HCT116 (cell line): ENCODE measurements around the gene ABHD17C. TPM values are rescaled to one million over a fixed set of nuclear protein-coding genes. Genes with fewer than 3 reads are reported as not detected.

Source experiments
- ATAC-seq: fragments of 200-7000 bp; cut with Tn5 transposase; 2 replicates; pipeline ENCODE4 v1.9.1; 2020; ENCODE audit warnings: mild to moderate bottlenecking, moderate library complexity
- BruUV-seq: library from RNA; stranded (reverse); fragments of 400-500 nt; replicated peaks from 2 replicates; lab custom pipeline; 2021; lab: Mats Ljungman, UMichigan
- CTCF ChIA-PET: fragments of 300-600 bp; sonication (Branson Sonifier 250); formaldehyde crosslinking; loops from one replicate; lab custom pipeline; 2021; ENCODE audit warnings: antibody characterized with exemption; lab: Charles Lee
- POLR2A ChIA-PET: fragments of 300-600, 350-600 bp; sonication (Branson Sonifier 250); formaldehyde crosslinking; loops from one replicate; lab custom pipeline; 2021; ENCODE audit warnings: antibody characterized with exemption; lab: Charles Lee
- RAD21 ChIA-PET, 2 experiments: fragments of 300-600 bp; sonication (Branson Sonifier 250); formaldehyde crosslinking; loops; one replicate each; lab custom pipeline; 2023; ENCODE audit warnings: low total read pairs in 2 of 2; ENCODE audit not compliant: uncharacterized antibody in 2 of 2, unreplicated experiment in 2 of 2, low non-redundant PET in 1 of 2; lab: Charles Lee
- DNase-seq: peaks from one replicate; pipeline ENCODE4 v3.0.0-alpha.2; 2010; ENCODE audit warnings: low read depth, low spot score
- H2AFZ ChIP-seq: fragments of 200-600 bp; shearing (Covaris generic), sonication (generic); 2 replicates; pipeline ENCODE4 v1.6.1; 2017; ENCODE audit warnings: low read depth, mixed run types, mixed read lengths, antibody characterized with exemption, low read length; ENCODE audit not compliant: poor library complexity, severe bottlenecking
- H3K27ac ChIP-seq: 2 replicates; pipeline ENCODE4 v1.5.1; 2012; ENCODE audit warnings: low read depth, low read length
- H3K27me3 ChIP-seq: fragments of 200-600 bp; sonication (generic); 2 replicates; pipeline ENCODE4 v1.6.1; 2016; ENCODE audit warnings: mixed run types, low read length, mixed read lengths; ENCODE audit not compliant: insufficient read depth
- H3K36me3 ChIP-seq, 2 experiments: fragments of 200-500 bp in 1 of 2; fragments of 200-600 bp in 1 of 2; sonication (Bioruptor generic) in 1 of 2; sonication (generic) in 1 of 2; 2 replicates each; pipeline versions ENCODE4 v1.5.1 to v1.6.1; 2014 to 2016; ENCODE audit warnings: low read length in 2 of 2, inconsistent platforms in 1 of 2, mixed read lengths in 1 of 2, mixed run types in 1 of 2; ENCODE audit not compliant: insufficient read depth in 2 of 2, control insufficient read depth in 1 of 2
- H3K4me1 ChIP-seq, 2 experiments: fragments of 200-600 bp in 1 of 2; sonication (generic) in 1 of 2; 2 replicates each; pipeline versions ENCODE4 v1.5.1 to v1.6.1; 2012 to 2017; ENCODE audit warnings: low read length in 2 of 2, inconsistent platforms in 1 of 2, mild to moderate bottlenecking in 1 of 2, mixed read lengths in 1 of 2, mixed run types in 1 of 2, moderate library complexity in 1 of 2; ENCODE audit not compliant: insufficient read depth in 2 of 2, control insufficient read depth in 1 of 2
- H3K4me2 ChIP-seq: fragments of 200-600 bp; sonication (generic); 2 replicates; pipeline ENCODE4 v1.6.1; 2017; ENCODE audit warnings: mixed run types, low read length, mixed read lengths
- H3K4me3 ChIP-seq, 2 experiments: fragments of 200-600 bp in 1 of 2; sonication (generic) in 1 of 2; replicated peaks in 1 of 2; 2 replicates each; pipeline ENCODE4 v1.5.1; 2011 to 2016; ENCODE audit warnings: low read length in 2 of 2, control low read depth in 1 of 2, low read depth in 1 of 2, mild to moderate bottlenecking in 1 of 2, mixed read lengths in 1 of 2, mixed run types in 1 of 2
- H3K79me2 ChIP-seq: fragments of 200-600 bp; sonication (generic); 2 replicates; pipeline ENCODE4 v1.6.1; 2017; ENCODE audit warnings: mild to moderate bottlenecking, mixed run types, low read length, moderate library complexity, mixed read lengths; ENCODE audit not compliant: insufficient read depth
- H3K9ac ChIP-seq: fragments of 200-600 bp; sonication (generic); 2 replicates; pipeline ENCODE4 v1.6.1; 2016; ENCODE audit warnings: low read length, mixed read lengths
- H3K9me2 ChIP-seq: fragments of 200-600 bp; sonication (generic), shearing (Covaris generic); 2 replicates; pipeline ENCODE4 v1.6.1; 2017; ENCODE audit warnings: mixed run types, mild to moderate bottlenecking, moderate library complexity; ENCODE audit not compliant: insufficient read depth
- H3K9me3 ChIP-seq, 2 experiments: fragments of 200-500 bp in 1 of 2; fragments of 200-600 bp in 1 of 2; sonication (Bioruptor generic) in 1 of 2; sonication (generic) in 1 of 2; 2 replicates each; pipeline ENCODE4 v1.6.1; 2014 to 2017; ENCODE audit warnings: low read length in 2 of 2, mixed read lengths in 2 of 2, inconsistent platforms in 1 of 2, low read depth in 1 of 2, mild to moderate bottlenecking in 1 of 2, mixed run types in 1 of 2, moderate library complexity in 1 of 2; ENCODE audit not compliant: control insufficient read depth in 1 of 2, insufficient read depth in 1 of 2
- H4K20me1 ChIP-seq: fragments of 200-600 bp; sonication (generic), shearing (Covaris generic); 2 replicates; pipeline ENCODE4 v1.6.1; 2017; ENCODE audit warnings: mixed run types, mild to moderate bottlenecking, moderate library complexity; ENCODE audit not compliant: insufficient read depth
- EGR1 ChIP-seq: IDR thresholded peaks from 2 replicates; pipeline ENCODE4 v1.6.1; 2012; ENCODE audit warnings: low read depth
- EZH2phosphoT487 ChIP-seq: fragments of 200-600 bp; IDR thresholded peaks from 2 replicates; pipeline ENCODE4 v1.6.1; 2018; ENCODE audit warnings: antibody characterized with exemption, borderline replicate concordance
- FOSL1 ChIP-seq: IDR thresholded peaks from 2 replicates; pipeline ENCODE4 v1.6.1; 2012; ENCODE audit warnings: low read depth
- JUND ChIP-seq: IDR thresholded peaks from 2 replicates; pipeline ENCODE4 v1.6.1; 2012
- POLR2A ChIP-seq: IDR thresholded peaks from 2 replicates; pipeline ENCODE4 v1.7.0; 2011; ENCODE audit warnings: borderline replicate concordance; ENCODE audit not compliant: insufficient read depth, insufficient read length; ENCODE audit errors: extremely low read depth
- SRF ChIP-seq: IDR thresholded peaks from 2 replicates; pipeline ENCODE4 v1.6.1; 2012; ENCODE audit warnings: low read depth
- intact Hi-C: fragments of 100-400 bp; cut with micrococcal nuclease; formaldehyde crosslinking; loops from 2 replicates; pipeline ENCODE4 v1.10.0; 2022
- total RNA-seq: library from RNA; stranded (reverse); gene quantifications from one replicate; pipeline ENCODE4 v1.2.1, GENCODE V29; 2021; ENCODE audit not compliant: unreplicated experiment
- TF ChIP-seq, protein P1 (sequence below): IDR thresholded peaks from 2 replicates; pipeline ENCODE4 v1.6.1; 2012
- TF ChIP-seq, protein P2 (sequence below): IDR thresholded peaks from 2 replicates; pipeline ENCODE4 v1.6.1; 2012; ENCODE audit warnings: low read depth
- TF ChIP-seq, protein P3 (sequence below): IDR thresholded peaks from 2 replicates; pipeline ENCODE4 v1.6.1; 2011; ENCODE audit warnings: mild to moderate bottlenecking, low read length, moderate library complexity; ENCODE audit not compliant: insufficient replicate concordance; ENCODE audit errors: extremely low read depth
- TF ChIP-seq, protein P4 (sequence below): IDR thresholded peaks from 2 replicates; pipeline ENCODE4 v1.6.1; 2012

The ABHD17C gene
- total RNA-seq, 1 experiment from 2014 or later = 27.9 TPM

DNA sequence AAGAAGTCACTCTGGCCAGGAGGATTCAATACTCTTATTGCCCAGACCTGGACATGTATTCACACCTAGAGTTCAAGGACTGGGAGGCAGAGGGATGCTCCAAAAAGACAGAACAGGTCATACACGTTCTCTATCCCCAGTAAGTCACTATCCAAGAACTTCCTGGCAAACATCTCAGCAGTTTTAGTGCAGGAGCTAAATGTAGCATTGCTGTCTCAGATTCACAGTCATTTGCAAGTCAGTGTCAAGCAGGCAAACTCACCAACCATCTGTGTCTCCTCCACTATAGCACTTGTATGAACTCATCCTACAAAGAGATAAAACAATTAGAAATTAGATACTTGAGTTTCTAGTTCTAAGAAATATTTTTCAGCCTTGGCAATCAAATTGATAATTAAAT is 38.4 kb downstream of the ABHD17C start:
- BruUV-seq = no TSS peak
- ChIA-PET RAD21 (no interaction called here), POLR2A (no interaction called here), CTCF (no interaction called here)
- TF ChIP-seq JUND (no peak), SRF (no peak), POLR2A (no peak), EGR1 (no peak), EZH2phosphoT487 (no peak), FOSL1 (no peak)
- TF ChIP-seq, protein P1, sequence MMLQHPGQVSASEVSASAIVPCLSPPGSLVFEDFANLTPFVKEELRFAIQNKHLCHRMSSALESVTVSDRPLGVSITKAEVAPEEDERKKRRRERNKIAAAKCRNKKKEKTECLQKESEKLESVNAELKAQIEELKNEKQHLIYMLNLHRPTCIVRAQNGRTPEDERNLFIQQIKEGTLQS = no peak
- TF ChIP-seq, protein P2, sequence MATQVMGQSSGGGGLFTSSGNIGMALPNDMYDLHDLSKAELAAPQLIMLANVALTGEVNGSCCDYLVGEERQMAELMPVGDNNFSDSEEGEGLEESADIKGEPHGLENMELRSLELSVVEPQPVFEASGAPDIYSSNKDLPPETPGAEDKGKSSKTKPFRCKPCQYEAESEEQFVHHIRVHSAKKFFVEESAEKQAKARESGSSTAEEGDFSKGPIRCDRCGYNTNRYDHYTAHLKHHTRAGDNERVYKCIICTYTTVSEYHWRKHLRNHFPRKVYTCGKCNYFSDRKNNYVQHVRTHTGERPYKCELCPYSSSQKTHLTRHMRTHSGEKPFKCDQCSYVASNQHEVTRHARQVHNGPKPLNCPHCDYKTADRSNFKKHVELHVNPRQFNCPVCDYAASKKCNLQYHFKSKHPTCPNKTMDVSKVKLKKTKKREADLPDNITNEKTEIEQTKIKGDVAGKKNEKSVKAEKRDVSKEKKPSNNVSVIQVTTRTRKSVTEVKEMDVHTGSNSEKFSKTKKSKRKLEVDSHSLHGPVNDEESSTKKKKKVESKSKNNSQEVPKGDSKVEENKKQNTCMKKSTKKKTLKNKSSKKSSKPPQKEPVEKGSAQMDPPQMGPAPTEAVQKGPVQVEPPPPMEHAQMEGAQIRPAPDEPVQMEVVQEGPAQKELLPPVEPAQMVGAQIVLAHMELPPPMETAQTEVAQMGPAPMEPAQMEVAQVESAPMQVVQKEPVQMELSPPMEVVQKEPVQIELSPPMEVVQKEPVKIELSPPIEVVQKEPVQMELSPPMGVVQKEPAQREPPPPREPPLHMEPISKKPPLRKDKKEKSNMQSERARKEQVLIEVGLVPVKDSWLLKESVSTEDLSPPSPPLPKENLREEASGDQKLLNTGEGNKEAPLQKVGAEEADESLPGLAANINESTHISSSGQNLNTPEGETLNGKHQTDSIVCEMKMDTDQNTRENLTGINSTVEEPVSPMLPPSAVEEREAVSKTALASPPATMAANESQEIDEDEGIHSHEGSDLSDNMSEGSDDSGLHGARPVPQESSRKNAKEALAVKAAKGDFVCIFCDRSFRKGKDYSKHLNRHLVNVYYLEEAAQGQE = no peak
- TF ChIP-seq, protein P3, sequence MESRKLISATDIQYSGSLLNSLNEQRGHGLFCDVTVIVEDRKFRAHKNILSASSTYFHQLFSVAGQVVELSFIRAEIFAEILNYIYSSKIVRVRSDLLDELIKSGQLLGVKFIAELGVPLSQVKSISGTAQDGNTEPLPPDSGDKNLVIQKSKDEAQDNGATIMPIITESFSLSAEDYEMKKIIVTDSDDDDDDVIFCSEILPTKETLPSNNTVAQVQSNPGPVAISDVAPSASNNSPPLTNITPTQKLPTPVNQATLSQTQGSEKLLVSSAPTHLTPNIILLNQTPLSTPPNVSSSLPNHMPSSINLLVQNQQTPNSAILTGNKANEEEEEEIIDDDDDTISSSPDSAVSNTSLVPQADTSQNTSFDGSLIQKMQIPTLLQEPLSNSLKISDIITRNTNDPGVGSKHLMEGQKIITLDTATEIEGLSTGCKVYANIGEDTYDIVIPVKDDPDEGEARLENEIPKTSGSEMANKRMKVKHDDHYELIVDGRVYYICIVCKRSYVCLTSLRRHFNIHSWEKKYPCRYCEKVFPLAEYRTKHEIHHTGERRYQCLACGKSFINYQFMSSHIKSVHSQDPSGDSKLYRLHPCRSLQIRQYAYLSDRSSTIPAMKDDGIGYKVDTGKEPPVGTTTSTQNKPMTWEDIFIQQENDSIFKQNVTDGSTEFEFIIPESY = no peak
- TF ChIP-seq, protein P4, sequence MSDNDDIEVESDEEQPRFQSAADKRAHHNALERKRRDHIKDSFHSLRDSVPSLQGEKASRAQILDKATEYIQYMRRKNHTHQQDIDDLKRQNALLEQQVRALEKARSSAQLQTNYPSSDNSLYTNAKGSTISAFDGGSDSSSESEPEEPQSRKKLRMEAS = no peak
- H3K9me2 ChIP-seq = no peaks in the 10 kb centered on the region
- H3K4me1 ChIP-seq = no peaks in the 10 kb centered on the region
- no peak overlapping the region for H3K4me2 ChIP-seq
- no peak overlapping the region for H3K4me3 ChIP-seq
- intact Hi-C loops = no loop called here
- ATAC-seq = no peak
- no peak overlapping the region for H2AFZ ChIP-seq
- no peaks in the 10 kb centered on the region for H3K27me3 ChIP-seq
- no peaks in the 10 kb centered on the region for H4K20me1 ChIP-seq
- no peak overlapping the region for H3K27ac ChIP-seq
- H3K36me3 ChIP-seq = no peaks in the 10 kb centered on the region
- no peak overlapping the region for H3K9ac ChIP-seq
- H3K9me3 ChIP-seq = no peaks in the 10 kb centered on the region
- DNase-seq = no peak
- H3K79me2 ChIP-seq = peaks cover 84% of the 10 kb centered on the region
